H1 (cell line): ENCODE results near the gene PLD6. TPM values are rescaled to one million over a fixed set of nuclear protein-coding genes. Genes with fewer than 3 reads are reported as not detected.

Experiments used
- CTCF ChIA-PET: fragments of 300-600 bp; sonication (Branson Sonifier 250); formaldehyde crosslinking; loops from one replicate; lab custom pipeline; 2021; ENCODE audit not compliant: partially characterized antibody; lab: Charles Lee
- POLR2A ChIA-PET: fragments of 300-600 bp; sonication (Branson Sonifier 250); formaldehyde crosslinking; loops from one replicate; lab custom pipeline; 2021; ENCODE audit warnings: inconsistent platforms; ENCODE audit not compliant: partially characterized antibody; lab: Charles Lee
- DNase-seq, 2 experiments: peaks; one replicate each; pipeline versions ENCODE4 v3.0.0 to v3.0.0-alpha.2; 2010 to 2022; ENCODE audit warnings: low spot score in 2 of 2, low read depth in 1 of 2, mixed read lengths in 1 of 2
- FAIRE-seq: peaks from 2 replicates; lab custom pipeline; 2011; peaks lifted over from hg19 to GRCh38; lab: Jason Lieb, UNC
- H2AFZ ChIP-seq: 2 replicates; pipeline ENCODE4 v1.8.1; 2012; ENCODE audit warnings: low read length, inconsistent platforms
- H2AK5ac ChIP-seq: 2 replicates; pipeline ENCODE4 v1.6.1; 2013; ENCODE audit warnings: low read depth, low read length
- H2BK120ac ChIP-seq: replicated peaks from 2 replicates; pipeline ENCODE3; 2013; ENCODE audit warnings: low read depth, low read length, inconsistent platforms
- H2BK12ac ChIP-seq: 2 replicates; pipeline ENCODE4 v1.6.1; 2013; ENCODE audit warnings: low read depth, low read length
- H2BK15ac ChIP-seq: 2 replicates; pipeline ENCODE4 v1.6.1; 2013; ENCODE audit warnings: low read length
- H2BK20ac ChIP-seq: 2 replicates; pipeline ENCODE4 v1.6.1; 2013; ENCODE audit warnings: low read length
- H2BK5ac ChIP-seq: 2 replicates; pipeline ENCODE4 v1.6.1; 2013; ENCODE audit warnings: low read depth, low read length
- H3K14ac ChIP-seq: 2 replicates; pipeline ENCODE4 v1.6.1; 2013; ENCODE audit warnings: inconsistent platforms; ENCODE audit not compliant: insufficient read length
- H3K18ac ChIP-seq: 2 replicates; pipeline ENCODE4 v1.6.1; 2013; ENCODE audit warnings: low read length; ENCODE audit errors: extremely low read depth
- H3K23ac ChIP-seq: 2 replicates; pipeline ENCODE4 v1.6.1; 2013; ENCODE audit warnings: inconsistent platforms; ENCODE audit not compliant: insufficient read length
- H3K23me2 ChIP-seq: 2 replicates; pipeline ENCODE4 v1.6.1; 2013; ENCODE audit warnings: low read depth, low read length
- H3K27ac ChIP-seq: 2 replicates; pipeline ENCODE4 v1.6.1; 2011; ENCODE audit warnings: low read depth, low read length, inconsistent platforms
- H3K27me3 ChIP-seq, 4 experiments: replicated peaks in 1 of 4; 1 replicate in 1 of 4; 2 replicates in 3 of 4; pipeline versions ENCODE4 v1.6.1 to v1.8.1; 2011 to 2013; ENCODE audit warnings: low read length in 3 of 4, mild to moderate bottlenecking in 3 of 4, inconsistent platforms in 2 of 4, mixed read lengths in 2 of 4, moderate library complexity in 1 of 4; ENCODE audit not compliant: control insufficient read depth in 3 of 4, insufficient read depth in 3 of 4; ENCODE audit errors: extremely low read depth in 1 of 4
- H3K36me3 ChIP-seq, 4 experiments: 2 replicates each; pipeline versions ENCODE4 v1.6.1 to v1.8.1; 2011 to 2013; ENCODE audit warnings: mild to moderate bottlenecking in 4 of 4, low read length in 3 of 4, moderate library complexity in 2 of 4, control low read depth in 1 of 4, inconsistent platforms in 1 of 4; ENCODE audit not compliant: insufficient read depth in 4 of 4, control insufficient read depth in 2 of 4
- H3K4ac ChIP-seq: replicated peaks from 2 replicates; pipeline ENCODE3; 2013; ENCODE audit warnings: low read length, low read depth, mixed read lengths, inconsistent platforms; ENCODE audit not compliant: insufficient read length
- H3K4me1 ChIP-seq, 4 experiments: replicated peaks in 1 of 4; 1 replicate in 1 of 4; 2 replicates in 3 of 4; pipeline versions ENCODE4 v1.6.1 to v1.8.1; 2011 to 2013; ENCODE audit warnings: low read length in 3 of 4, inconsistent platforms in 2 of 4, mixed read lengths in 1 of 4; ENCODE audit not compliant: insufficient read depth in 4 of 4, control insufficient read depth in 3 of 4
- H3K4me2 ChIP-seq, 2 experiments: 2 replicates each; pipeline versions ENCODE4 v1.6.1 to v1.8.1; 2011 to 2013; ENCODE audit warnings: low read depth in 2 of 2, low read length in 2 of 2, control low read depth in 1 of 2, inconsistent platforms in 1 of 2, mild to moderate bottlenecking in 1 of 2; ENCODE audit not compliant: insufficient read depth in 1 of 2
- H3K4me3 ChIP-seq, 4 experiments: fragments of 200-600, 300-600 bp in 1 of 4; sonication (generic), shearing (Covaris generic), sonication (Bioruptor Twin) in 1 of 4; 2 replicates each; pipeline versions ENCODE4 v1.5.1 to v1.8.1; 2011 to 2016; ENCODE audit warnings: low read length in 4 of 4, low read depth in 3 of 4, control low read depth in 2 of 4, inconsistent platforms in 2 of 4, mild to moderate bottlenecking in 2 of 4, mixed read lengths in 1 of 4, moderate library complexity in 1 of 4; ENCODE audit not compliant: insufficient read depth in 2 of 4; ENCODE audit errors: extremely low read depth in 1 of 4
- H3K56ac ChIP-seq: replicated peaks from 2 replicates; pipeline ENCODE3; 2013; ENCODE audit warnings: low read depth, mild to moderate bottlenecking, mixed read lengths, low read length, inconsistent platforms; ENCODE audit not compliant: insufficient read length
- H3K79me1 ChIP-seq: 2 replicates; pipeline ENCODE4 v1.6.1; 2013; ENCODE audit warnings: low read depth, low read length, control low read depth
- H3K79me2 ChIP-seq, 2 experiments: 2 replicates each; pipeline versions ENCODE4 v1.6.1 to v1.8.1; 2012 to 2013; ENCODE audit warnings: low read length in 2 of 2, mild to moderate bottlenecking in 2 of 2, inconsistent platforms in 1 of 2; ENCODE audit not compliant: insufficient read depth in 2 of 2, control insufficient read depth in 1 of 2
- H3K9ac ChIP-seq, 4 experiments: replicated peaks in 1 of 4; 1 replicate in 1 of 4; 2 replicates in 3 of 4; pipeline versions ENCODE4 v1.6.1 to v1.8.1; 2011 to 2013; ENCODE audit warnings: low read depth in 3 of 4, low read length in 3 of 4, control low read depth in 2 of 4, mild to moderate bottlenecking in 2 of 4, moderate library complexity in 2 of 4, inconsistent platforms in 1 of 4; ENCODE audit errors: extremely low read depth in 1 of 4
- H3K9me3 ChIP-seq, 2 experiments: 2 replicates each; pipeline versions ENCODE4 v1.6.1 to v1.8.1; 2012 to 2013; ENCODE audit warnings: mild to moderate bottlenecking in 2 of 2, moderate library complexity in 2 of 2, control low read depth in 1 of 2, inconsistent platforms in 1 of 2, low read depth in 1 of 2, low read length in 1 of 2, mixed read lengths in 1 of 2; ENCODE audit not compliant: insufficient read depth in 2 of 2
- H4K20me1 ChIP-seq, 2 experiments: replicated peaks in 1 of 2; 2 replicates each; pipeline versions ENCODE3 to v1.8.1; 2011 to 2013; ENCODE audit warnings: inconsistent platforms in 2 of 2, low read length in 2 of 2, mild to moderate bottlenecking in 1 of 2; ENCODE audit not compliant: insufficient read depth in 2 of 2, control insufficient read depth in 1 of 2
- H4K5ac ChIP-seq: 2 replicates; pipeline ENCODE4 v1.6.1; 2013; ENCODE audit warnings: low read length, low read depth, mixed read lengths, inconsistent platforms; ENCODE audit not compliant: insufficient read length
- H4K8ac ChIP-seq: 2 replicates; pipeline ENCODE4 v1.8.0; 2013; ENCODE audit warnings: mild to moderate bottlenecking, moderate library complexity, low read length, inconsistent platforms; ENCODE audit not compliant: insufficient read depth; ENCODE audit errors: extremely low read depth
- H4K91ac ChIP-seq: replicated peaks from 2 replicates; pipeline ENCODE3; 2013; ENCODE audit warnings: low read length, mixed read lengths, inconsistent platforms; ENCODE audit not compliant: insufficient read length
- ASH2L ChIP-seq: fragments of 200-600, 300-600 bp; sonication (generic); IDR thresholded peaks from one replicate; pipeline ENCODE4 v1.7.1; 2017; ENCODE audit warnings: low read length
- ATF2 ChIP-seq: IDR thresholded peaks from 2 replicates; pipeline ENCODE4 v1.6.1; 2012; ENCODE audit warnings: low read length, inconsistent platforms
- CTCF ChIP-seq, 3 experiments: IDR thresholded peaks; 1 replicate in 2 of 3; 2 replicates in 1 of 3; pipeline versions ENCODE4 v1.5.1 to v1.6.1; 2011; ENCODE audit warnings: low read length in 3 of 3, mild to moderate bottlenecking in 3 of 3, inconsistent platforms in 2 of 3, low read depth in 1 of 3, moderate library complexity in 1 of 3; ENCODE audit not compliant: insufficient read depth in 1 of 3; ENCODE audit errors: control extremely low read depth in 1 of 3
- JUN ChIP-seq: IDR thresholded peaks from 2 replicates; pipeline ENCODE4 v1.6.1; 2011; ENCODE audit warnings: low read depth, mild to moderate bottlenecking, improper control_type of control experiment, low read length
- POU5F1 ChIP-seq: IDR thresholded peaks from 2 replicates; pipeline ENCODE4 v1.6.1; 2011; ENCODE audit warnings: low read depth, mild to moderate bottlenecking, low read length, moderate library complexity
- SIRT6 ChIP-seq: IDR thresholded peaks from one replicate; pipeline ENCODE4 v1.7.1; 2012; ENCODE audit warnings: low read length, inconsistent platforms
- SP1 ChIP-seq: IDR thresholded peaks from 2 replicates; pipeline ENCODE4 v1.6.1; 2011; ENCODE audit warnings: low read depth, low read length
- WGBS, 2 experiments: shearing (Covaris generic) in 1 of 2; methylation state at CpG; one replicate each; pipeline versions ENCODE4 v1.1.6 to v1.1.7; 2013 to 2015; ENCODE audit warnings: low lambda C conversion rate in 2 of 2, mixed read lengths in 2 of 2, inconsistent platforms in 1 of 2, low coverage in 1 of 2, missing lambda C conversion rate in 1 of 2; ENCODE audit not compliant: insufficient replicate concordance in 2 of 2, insufficient coverage in 1 of 2, insufficient read length in 1 of 2; ENCODE audit errors: extremely low coverage in 1 of 2, missing lambda C conversion rate in 1 of 2; 5-methylcytosine and 5-hydroxymethylcytosine counted together
- polyA plus RNA-seq, 7 experiments: library from polyadenylated mRNA; depleted of rRNA in 3 of 7; stranded (reverse) in 5 of 7; unstranded in 2 of 7; fragments of >200 nt in 5 of 7; fragments of 200-250 nt in 2 of 7; gene quantifications; 1 replicate in 5 of 7; 2 replicates in 1 of 7; 4 replicates in 1 of 7; pipeline versions ENCODE4 v1.2.1 to v1.2.3, GENCODE V29; 2011 to 2013; ENCODE audit warnings: missing spikeins in 2 of 7, mixed read lengths in 2 of 7
- total RNA-seq: library from RNA; stranded (reverse); fragmentation: NEBNext Ultra II Directional; extraction: Animal tissue kit (Norgen Biotek cat#: 25700); gene quantifications from 2 replicates; pipeline ENCODE4 v1.2.1, GENCODE V29; 2021

Gene PLD6
- total and polyA plus RNA-seq, 2 of the 8 experiments (the other 6 are each of a cell fraction or from before 2014, with no cell fraction given) = 0.20 to 0.22 TPM

- no peak for DNase-seq
- Histone ChIP-seq H4K91ac (no peak overlapping the region), H4K5ac (no peak overlapping the region), H2AK5ac (no peak overlapping the region), H3K4me1 (no peaks in the 10 kb centered on the region; a peak in 1 of 7 replicates), H2BK120ac (no peak overlapping the region), H3K79me2 (no peaks in the 10 kb centered on the region), H2BK20ac (no peak overlapping the region), H3K36me3 (peaks cover 16 to 62% (median 50%) of the 10 kb centered on the region in 4 experiments; a peak in 7 of 8 replicates), H3K14ac (no peak overlapping the region), H3K9me3 (no peaks in the 10 kb centered on the region), H3K79me1 (no peaks in the 10 kb centered on the region; the same call in 1 of the 2 replicates), H4K8ac (no peak overlapping the region), H3K27ac (no peak overlapping the region), H3K4ac (no peak overlapping the region), H3K18ac (no peak overlapping the region; the same call in 1 of the 2 replicates), H3K23me2 (no peaks in the 10 kb centered on the region), H2BK12ac (no peak overlapping the region), H4K20me1 (peaks cover 2 to 8% of the 10 kb centered on the region in 2 experiments), H3K23ac (no peak overlapping the region), H3K56ac (no peak overlapping the region), H2BK5ac (no peak overlapping the region), H3K9ac (no peak overlapping the region), H2BK15ac (no peak overlapping the region), H3K4me3 (no peak overlapping the region), H2AFZ (no peak overlapping the region), H3K27me3 (no peaks in the 10 kb centered on the region), H3K4me2 (no peak overlapping the region)
- 92% methylated on average over 15 of the region's 17 CpGs; no CpG with 5 or more reads in 1 of the 2 experiments for WGBS, 2 experiments
- TF ChIP-seq CTCF (IDR thresholded peaks at IDR 0.05; ENCODE audit: control extremely low read depth in 1 of 3, insufficient read depth in 1 of 3, low read depth in 1 of 3, low read length in 3 of 3) (no peak), SIRT6 (no peak), ASH2L (no peak), POU5F1 (no peak), JUN (no peak), ATF2 (no peak), SP1 (no peak)
- ChIA-PET POLR2A (interaction anchor here (1.0 to 2.1 kb wide), 2 partner anchors 8 to 64 kb away, joined by 5 to 7 read pairs; no protein-coding TSS in a partner anchor), CTCF (interaction anchor here (2.9 kb wide), 1 partner anchor 74 kb away, joined by 11 read pairs; no protein-coding TSS in a partner anchor)
- FAIRE-seq = no peak
Measured at GRCh38 chr17:17216236-17216635, 10.1 kb upstream of the PLD6 start.
